IPS-20b (cell line): ENCODE data around the gene TMEM258.

Experiments
- H3K27ac ChIP-seq: one replicate; pipeline ENCODE4 v1.5.1; 2013; ENCODE audit warnings: low read length
- H3K27me3 ChIP-seq: 2 replicates; pipeline ENCODE4 v1.6.1; 2013; ENCODE audit warnings: mild to moderate bottlenecking, low read length, inconsistent platforms; ENCODE audit not compliant: insufficient read depth
- H3K36me3 ChIP-seq: 2 replicates; pipeline ENCODE4 v1.6.1; 2013; ENCODE audit warnings: low read depth, mild to moderate bottlenecking, inconsistent platforms, low read length, moderate library complexity; ENCODE audit not compliant: insufficient read depth
- H3K4me1 ChIP-seq: 2 replicates; pipeline ENCODE4 v1.6.1; 2013; ENCODE audit warnings: mild to moderate bottlenecking, control low read depth, inconsistent platforms, low read length, moderate library complexity; ENCODE audit not compliant: insufficient read depth
- H3K4me3 ChIP-seq: 2 replicates; pipeline ENCODE4 v1.5.1; 2013; ENCODE audit warnings: mild to moderate bottlenecking, low read length, inconsistent platforms
- H3K9ac ChIP-seq: 2 replicates; pipeline ENCODE4 v1.6.1; 2013; ENCODE audit warnings: low read depth, mild to moderate bottlenecking, inconsistent platforms, low read length, moderate library complexity
- H3K9me3 ChIP-seq: 2 replicates; pipeline ENCODE4 v1.6.1; 2013; ENCODE audit warnings: mild to moderate bottlenecking, low read depth, low read length, inconsistent platforms; ENCODE audit not compliant: insufficient read depth

TMEM258 gene

DNA sequence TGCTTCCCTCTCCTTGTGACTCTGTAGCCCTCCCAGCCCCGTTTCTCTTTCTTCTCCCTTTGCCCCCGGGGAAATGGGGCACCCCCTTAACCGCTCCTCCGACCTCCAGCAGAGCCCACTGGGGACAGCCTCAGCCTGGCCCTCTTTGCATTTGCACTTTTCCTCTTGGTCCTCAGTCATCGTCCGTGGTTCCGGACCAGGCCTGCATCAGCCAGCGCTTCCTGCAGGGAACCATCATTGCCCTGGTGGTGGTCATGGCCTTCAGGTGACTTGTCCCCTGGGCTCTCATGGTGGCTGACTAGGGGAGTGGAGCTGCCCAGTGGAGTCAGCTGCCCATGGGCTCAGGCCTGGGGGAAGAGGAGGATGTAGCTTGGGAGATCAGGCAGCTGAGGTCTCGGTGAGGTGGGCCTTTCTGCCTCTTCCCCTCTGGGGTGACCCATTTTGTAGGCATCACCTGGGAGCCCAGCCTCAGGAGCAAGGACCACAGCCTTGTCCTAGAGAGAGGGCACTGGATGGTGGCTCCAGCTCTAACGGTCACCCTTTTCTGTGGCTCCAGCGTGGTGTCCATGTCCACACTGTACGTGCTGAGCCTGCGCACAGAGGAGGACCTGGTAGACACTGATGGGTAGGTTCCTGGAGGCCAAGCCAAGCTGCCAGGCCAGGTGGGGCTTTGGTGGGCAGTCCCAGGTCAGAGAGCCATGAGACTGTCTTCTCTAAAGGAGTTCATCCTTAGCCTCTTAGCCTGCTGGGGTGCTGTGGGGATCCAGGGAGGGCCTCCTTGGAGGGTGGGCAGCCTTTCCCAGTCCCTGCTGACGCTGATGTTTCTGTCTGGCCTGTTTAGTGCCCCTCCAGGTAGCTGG, 12.5 kb downstream of the TMEM258 start:
- Histone ChIP-seq H3K9me3 (no peaks in the 10 kb centered on the region), H3K4me1 (no peaks in the 10 kb centered on the region), H3K4me3 (no peak overlapping the region), H3K36me3 (peaks cover 8% of the 10 kb centered on the region), H3K27me3 (no peaks in the 10 kb centered on the region), H3K9ac (no peak overlapping the region), H3K27ac (no peak overlapping the region)

DNA sequence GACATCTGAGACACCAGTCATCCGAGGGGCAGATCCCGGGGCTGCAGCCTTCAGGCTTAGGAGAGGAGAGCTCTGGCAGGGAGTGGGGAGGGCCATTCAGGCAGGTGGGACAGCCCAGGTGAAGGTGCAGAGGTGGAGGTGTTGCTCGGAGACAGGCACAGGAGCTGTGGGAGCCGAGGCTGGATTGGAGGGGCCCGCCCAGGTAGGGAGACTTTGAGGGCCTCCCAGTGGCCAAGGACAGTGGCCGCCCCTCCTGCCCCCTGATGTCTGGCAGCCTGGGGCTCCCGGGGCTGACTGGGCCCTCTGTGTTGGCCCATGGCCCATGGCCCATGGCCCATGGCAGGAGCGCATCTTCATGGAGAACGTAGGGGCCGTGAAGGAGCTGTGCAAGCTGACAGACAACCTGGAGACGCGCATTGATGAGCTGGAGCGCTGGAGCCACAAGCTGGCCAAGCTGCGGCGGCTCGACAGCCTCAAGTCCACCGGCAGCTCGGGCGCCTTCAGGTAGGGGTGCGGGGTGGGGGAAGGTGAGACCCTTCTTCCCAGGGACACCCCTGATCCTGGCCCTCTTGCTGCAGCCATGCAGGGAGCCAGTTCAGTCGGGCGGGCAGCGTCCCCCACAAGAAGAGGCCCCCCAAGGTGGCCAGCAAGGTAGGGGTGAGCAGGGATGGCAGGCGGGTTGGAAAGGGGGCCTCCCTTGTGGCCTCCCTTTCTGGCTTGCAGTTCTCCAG, 13.3 kb downstream of the TMEM258 start:
- no peaks in the 10 kb centered on the region for H3K36me3 ChIP-seq
- no peak overlapping the region for H3K9ac ChIP-seq
- no peak overlapping the region for H3K4me3 ChIP-seq

DNA sequence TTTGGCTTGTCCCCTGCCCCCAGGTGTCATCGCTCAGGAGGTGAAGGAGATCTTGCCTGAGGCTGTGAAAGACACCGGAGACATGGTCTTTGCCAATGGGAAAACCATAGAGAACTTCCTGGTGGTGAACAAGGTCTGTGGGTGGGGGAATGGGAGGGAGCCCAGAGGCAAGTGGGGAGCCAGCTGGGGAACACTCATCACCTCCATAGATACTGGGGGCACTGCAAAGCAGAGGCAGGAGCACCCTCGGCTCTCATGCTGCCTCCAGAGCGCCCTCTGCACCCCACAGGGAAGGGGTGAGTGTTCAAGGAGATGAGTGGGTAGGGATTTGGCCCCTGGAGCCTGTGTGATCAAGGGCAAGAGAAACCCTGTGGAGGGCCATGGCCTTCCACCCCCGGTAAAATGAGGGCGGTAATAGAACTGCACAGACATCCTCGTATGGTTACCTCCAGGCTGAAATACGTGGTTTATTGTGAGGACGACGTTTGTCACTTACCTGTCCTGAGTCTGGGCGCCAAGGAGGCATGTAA, 14.0 kb downstream of the TMEM258 start:
- Histone ChIP-seq H3K27ac (no peak overlapping the region), H3K36me3 (no peaks in the 10 kb centered on the region), H3K4me1 (no peaks in the 10 kb centered on the region), H3K4me3 (no peak overlapping the region), H3K9me3 (no peaks in the 10 kb centered on the region), H3K27me3 (no peaks in the 10 kb centered on the region), H3K9ac (no peak overlapping the region)

More for the DNA sequence above, 13.3 kb downstream of the TMEM258 start:
- Histone ChIP-seq H3K27me3 (no peaks in the 10 kb centered on the region), H3K27ac (no peak overlapping the region), H3K4me1 (no peaks in the 10 kb centered on the region), H3K9me3 (no peaks in the 10 kb centered on the region)

DNA sequence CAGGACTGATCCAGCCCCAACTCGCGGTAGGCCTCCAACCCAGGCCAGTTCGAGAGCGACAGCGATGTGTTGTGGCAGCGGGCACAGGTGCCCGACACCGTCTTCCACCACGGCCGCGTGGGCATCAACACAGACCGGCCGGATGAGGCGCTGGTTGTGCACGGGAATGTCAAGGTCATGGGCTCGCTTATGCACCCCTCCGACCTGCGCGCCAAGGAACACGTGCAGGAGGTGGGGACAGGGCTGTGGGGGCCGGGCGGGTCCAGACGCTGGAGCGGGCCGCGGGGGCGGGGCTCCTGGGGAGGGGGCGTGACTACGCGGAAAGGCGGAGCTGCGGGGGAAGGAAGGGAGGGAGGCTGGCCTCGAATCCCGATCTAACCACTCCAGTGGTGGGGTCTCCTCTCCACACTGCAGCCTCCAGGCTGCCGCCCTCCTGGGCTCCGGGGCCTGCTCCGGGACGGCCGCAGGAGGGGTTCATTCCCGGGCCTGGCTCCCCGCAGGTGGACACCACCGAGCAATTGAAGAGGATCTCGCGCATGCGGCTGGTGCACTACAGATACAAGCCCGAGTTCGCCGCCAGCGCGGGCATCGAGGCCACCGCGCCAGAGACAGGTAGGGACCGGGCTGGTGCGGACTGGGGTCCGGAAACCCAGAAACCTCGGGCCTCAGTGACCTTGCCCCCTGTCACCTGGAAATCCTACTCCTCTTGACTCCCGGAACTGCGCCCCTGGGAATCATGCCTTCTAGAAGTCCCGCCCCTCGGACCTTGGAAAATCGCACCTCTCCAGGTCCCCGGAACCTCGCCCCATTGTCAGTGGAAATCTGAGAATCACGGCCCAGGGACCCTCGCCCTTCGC, 14.9 kb downstream of the TMEM258 start:
- Histone ChIP-seq H3K27ac (no peak overlapping the region), H3K9me3 (no peaks in the 10 kb centered on the region), H3K4me1 (peaks cover under 1% of the 10 kb centered on the region; the same call in 1 of the 2 replicates), H3K4me3 (no peak overlapping the region), H3K27me3 (no peaks in the 10 kb centered on the region), H3K36me3 (no peaks in the 10 kb centered on the region), H3K9ac (no peak overlapping the region)

DNA sequence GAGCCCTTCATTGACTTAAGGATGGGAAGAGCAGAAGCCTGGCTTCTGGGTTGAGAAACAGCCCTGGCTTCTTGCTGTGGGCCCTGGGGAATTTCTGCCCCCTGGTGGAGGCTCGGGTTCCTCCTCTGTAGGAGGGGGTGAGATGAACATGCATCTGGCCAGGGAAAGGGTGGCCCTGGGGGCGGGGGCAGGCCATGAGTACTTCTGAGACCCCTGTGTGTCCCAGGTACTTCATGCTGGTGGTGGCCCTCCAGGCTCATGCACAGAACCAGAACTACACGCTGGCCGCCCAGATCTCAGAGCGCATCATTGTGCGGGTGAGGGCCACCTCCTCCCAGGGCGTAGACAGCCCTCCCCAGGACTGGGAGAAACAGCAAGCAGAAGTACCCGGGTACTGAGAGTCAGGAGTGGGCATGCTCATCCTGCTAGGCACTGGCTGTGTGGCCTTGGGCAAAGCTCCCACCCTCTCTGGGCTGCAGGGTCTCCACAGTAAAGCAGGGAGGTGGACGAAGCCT, 15.8 kb downstream of the TMEM258 start:
- no peak overlapping the region for H3K4me3 ChIP-seq

DNA sequence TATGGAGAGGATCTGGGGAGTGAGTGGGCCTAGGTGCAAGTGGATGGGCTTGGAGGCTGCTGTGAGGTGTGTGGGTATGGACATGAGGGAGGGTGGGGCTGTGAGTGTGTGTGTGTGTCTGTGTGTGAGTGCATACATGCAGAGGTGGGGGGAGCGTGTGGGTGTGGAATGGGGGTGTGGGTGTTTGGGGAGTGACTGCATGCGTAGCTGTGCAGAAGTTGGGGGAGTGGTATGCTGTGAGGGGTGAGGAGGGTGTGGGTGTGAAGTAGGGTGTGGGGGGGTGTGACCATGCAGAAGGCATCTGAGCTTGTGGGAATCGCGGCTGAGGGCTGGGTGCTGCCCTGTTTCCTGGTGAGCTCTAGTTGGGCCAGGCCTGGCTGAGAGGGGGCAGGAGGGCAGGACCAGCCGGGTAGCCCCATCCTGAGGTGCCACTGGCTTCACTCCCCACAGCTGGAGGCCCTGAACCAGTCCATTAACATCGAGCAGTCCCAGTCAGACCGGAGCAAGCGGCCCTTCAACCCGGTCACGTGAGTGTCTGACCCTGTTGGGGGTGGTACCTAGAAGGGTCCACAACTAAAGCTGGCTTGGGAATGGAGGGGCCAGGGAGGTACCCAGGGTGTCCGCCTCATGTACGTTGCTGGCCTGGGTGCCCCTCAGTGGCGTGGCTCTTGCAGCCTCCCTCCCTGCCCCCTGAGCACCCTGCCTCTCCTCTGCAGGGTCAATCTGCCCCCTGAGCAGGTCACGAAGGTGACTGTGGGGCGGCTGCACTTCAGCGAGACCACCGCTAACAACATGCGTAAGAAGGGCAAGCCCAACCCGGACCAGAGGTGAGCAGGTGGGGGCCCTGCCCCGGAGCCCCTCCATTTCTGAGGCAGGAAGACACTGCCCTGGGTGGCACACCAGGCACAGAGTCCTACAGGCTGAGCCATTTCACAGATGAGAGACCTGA, 16.5 kb downstream of the TMEM258 start:
- Histone ChIP-seq H3K27ac (no peak overlapping the region), H3K4me3 (no peak overlapping the region), H3K9me3 (no peaks in the 10 kb centered on the region), H3K36me3 (no peaks in the 10 kb centered on the region), H3K9ac (no peak overlapping the region), H3K4me1 (peaks cover 7% of the 10 kb centered on the region; the same call in 1 of the 2 replicates), H3K27me3 (no peaks in the 10 kb centered on the region)

More for the DNA sequence above, 15.8 kb downstream of the TMEM258 start:
- no peaks in the 10 kb centered on the region for H3K9me3 ChIP-seq
- no peak overlapping the region for H3K27ac ChIP-seq
- H3K4me1 ChIP-seq, result peaks cover 7% of the 10 kb centered on the region; the same call in 1 of the 2 replicates
- H3K27me3 ChIP-seq, result no peaks in the 10 kb centered on the region
- H3K9ac ChIP-seq, result no peak overlapping the region
- no peaks in the 10 kb centered on the region for H3K36me3 ChIP-seq

DNA sequence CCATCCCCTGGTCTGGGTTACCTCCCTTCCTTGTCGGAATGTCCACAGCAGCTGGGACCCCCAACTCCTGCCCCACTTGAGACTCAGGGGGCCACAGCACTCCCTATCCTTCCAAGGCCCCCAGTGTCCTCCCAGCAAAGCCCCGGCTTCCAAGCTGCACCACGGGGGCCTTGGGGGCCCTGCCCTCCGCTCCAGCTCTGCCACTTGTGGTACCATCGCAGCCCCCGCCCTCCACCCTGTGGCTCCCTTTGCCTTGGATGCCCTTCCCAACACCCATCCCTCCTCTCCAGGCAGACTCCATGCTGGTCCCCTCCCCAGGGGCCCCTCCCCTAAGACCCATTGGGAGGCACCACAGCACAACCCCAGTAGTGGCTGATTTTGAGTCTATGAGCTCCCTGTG, 17.3 kb downstream of the TMEM258 start:
- no peaks in the 10 kb centered on the region for H3K9me3 ChIP-seq
- H3K4me1 ChIP-seq, result peaks cover 7% of the 10 kb centered on the region; the same call in 1 of the 2 replicates
- H3K36me3 ChIP-seq, result no peaks in the 10 kb centered on the region
- no peak overlapping the region for H3K4me3 ChIP-seq
- no peaks in the 10 kb centered on the region for H3K27me3 ChIP-seq
- H3K27ac ChIP-seq, result no peak overlapping the region
- H3K9ac ChIP-seq, result no peak overlapping the region

DNA sequence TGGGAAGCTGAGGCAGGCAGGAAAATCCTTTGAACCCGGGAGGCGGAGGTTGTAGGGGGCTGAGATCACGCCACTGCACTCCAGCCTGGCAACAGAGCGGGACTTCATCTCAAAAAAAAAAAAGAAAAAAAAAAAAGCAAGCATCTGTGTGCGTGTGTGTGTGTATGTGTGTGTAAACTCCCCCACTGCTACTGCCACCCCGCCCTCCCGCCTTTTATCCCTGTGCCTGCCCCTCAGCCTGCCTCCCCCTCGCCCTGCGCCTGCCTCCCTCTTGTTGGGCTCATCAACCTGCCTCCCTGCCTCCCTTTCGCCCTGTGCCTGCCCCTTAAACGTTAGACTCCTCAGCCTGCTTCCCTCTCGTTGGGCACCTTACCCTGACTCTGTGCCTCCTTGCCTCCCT, 18.0 kb downstream of the TMEM258 start:
- no peak overlapping the region for H3K27ac ChIP-seq
- H3K4me1 ChIP-seq, result peaks cover 7% of the 10 kb centered on the region; the same call in 1 of the 2 replicates
- no peaks in the 10 kb centered on the region for H3K27me3 ChIP-seq
- no peaks in the 10 kb centered on the region for H3K36me3 ChIP-seq
- H3K9ac ChIP-seq, result no peak overlapping the region
- no peak overlapping the region for H3K4me3 ChIP-seq
- no peaks in the 10 kb centered on the region for H3K9me3 ChIP-seq

DNA sequence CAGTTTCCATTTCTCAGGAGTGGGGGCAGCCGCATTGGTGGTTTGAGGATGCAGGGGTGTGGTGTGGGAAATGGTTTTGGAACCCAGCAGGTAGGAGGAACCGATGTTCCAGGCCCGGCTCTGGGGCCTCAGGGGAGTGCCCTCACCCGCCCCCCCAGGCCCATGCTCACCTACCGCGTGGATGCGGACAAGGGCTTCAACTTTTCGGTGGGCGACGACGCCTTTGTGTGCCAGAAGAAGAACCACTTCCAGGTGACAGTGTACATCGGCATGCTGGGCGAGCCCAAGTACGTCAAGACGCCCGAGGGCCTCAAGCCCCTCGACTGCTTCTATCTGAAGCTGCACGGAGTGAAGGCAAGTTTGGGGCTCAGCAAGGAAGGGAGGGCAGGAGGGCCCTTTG, 18.6 kb downstream of the TMEM258 start:
- H3K27me3 ChIP-seq, result no peaks in the 10 kb centered on the region
- H3K9me3 ChIP-seq, result no peaks in the 10 kb centered on the region
- no peak overlapping the region for H3K9ac ChIP-seq
- H3K27ac ChIP-seq, result no peak overlapping the region
- peaks cover 7% of the 10 kb centered on the region; the same call in 1 of the 2 replicates for H3K4me1 ChIP-seq
- no peaks in the 10 kb centered on the region for H3K36me3 ChIP-seq
- no peak overlapping the region for H3K4me3 ChIP-seq

DNA sequence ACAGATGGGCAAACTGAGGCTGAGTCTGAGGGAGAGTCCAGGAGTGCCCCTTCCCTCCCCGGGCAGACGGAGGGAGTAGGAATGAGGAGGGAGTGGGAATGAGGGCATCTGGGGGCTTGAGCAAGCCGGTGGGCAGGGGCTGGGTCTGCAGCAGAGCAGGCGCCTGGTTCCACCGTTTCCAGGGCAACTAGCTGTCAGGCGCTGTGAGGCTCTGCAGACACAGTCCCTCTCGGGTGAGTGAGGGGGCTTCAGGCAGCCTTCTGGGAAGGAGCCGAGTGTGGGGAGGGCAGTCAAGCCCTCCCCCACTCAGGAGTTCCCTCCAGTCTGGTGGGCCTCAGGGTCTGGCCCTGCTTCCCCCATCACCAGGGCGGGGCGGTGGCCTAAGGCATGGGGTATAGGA, 19.0 kb downstream of the TMEM258 start:
- no peak overlapping the region for H3K27ac ChIP-seq
- H3K4me1 ChIP-seq, result peaks cover 7% of the 10 kb centered on the region; the same call in 1 of the 2 replicates
- H3K36me3 ChIP-seq, result no peaks in the 10 kb centered on the region
- no peak overlapping the region for H3K9ac ChIP-seq
- no peaks in the 10 kb centered on the region for H3K27me3 ChIP-seq
- no peak overlapping the region for H3K4me3 ChIP-seq
- H3K9me3 ChIP-seq, result no peaks in the 10 kb centered on the region
